ENCODE results near the gene FMN2. TPM values are rescaled to one million over a fixed set of nuclear protein-coding genes. Genes with fewer than 3 reads are reported as not detected.
"Not testable (repeated sequence)": the region's sequence is repeated elsewhere in the genome, so short reads cannot be mapped to it uniquely, and the experiment has no call there.

FMN2 gene
- total RNA-seq, 1 donor from 2014 or later, result 13.2 TPM

- no peak overlapping the region for H3K4me3 Mint-ChIP-seq
- peaks cover 45% of the 10 kb centered on the region for H3K36me3 Mint-ChIP-seq (ENCODE audit: low read depth)
- TF ChIP-seq CTCF (conservative IDR thresholded peaks at IDR 0.05), result no peak
- H3K9me3 Mint-ChIP-seq, result peaks cover 13% of the 10 kb centered on the region
- H3K27ac Mint-ChIP-seq (ENCODE audit: unreplicated experiment), result no peak overlapping the region
- no peaks in the 10 kb centered on the region for H3K27me3 Mint-ChIP-seq (ENCODE audit: low read depth)
- DNase-seq (ENCODE audit: low read depth, low spot score), result no peak
- H3K4me1 Mint-ChIP-seq, result no peaks in the 10 kb centered on the region
These were observed 165.3 kb downstream of the FMN2 start for GRCh38 chr1:240256836-240257503.

GRCh38 chr1:240258910-240259309, 167.2 kb downstream of the FMN2 start:
- Mint-ChIP-seq H3K4me1 (no peaks in the 10 kb centered on the region), H3K27ac (ENCODE audit: unreplicated experiment) (no peak overlapping the region)

GRCh38 chr1:240264494-240264893, 172.8 kb downstream of the FMN2 start:
- not testable (repeated sequence) for H3K27me3 Mint-ChIP-seq (ENCODE audit: low read depth); DNase-seq (ENCODE audit: low read depth, low spot score)
- H3K9me3 Mint-ChIP-seq, result peaks cover 15% of the 10 kb centered on the region

More at GRCh38 chr1:240258910-240259309, 167.2 kb downstream of the FMN2 start:
- Mint-ChIP-seq H3K9me3 (peaks cover 8% of the 10 kb centered on the region), H3K36me3 (ENCODE audit: low read depth) (peaks cover 35% of the 10 kb centered on the region), H3K27me3 (ENCODE audit: low read depth) (no peaks in the 10 kb centered on the region), H3K4me3 (no peak overlapping the region)
- TF ChIP-seq CTCF (conservative IDR thresholded peaks at IDR 0.05), result no peak
- DNase-seq (ENCODE audit: low read depth, low spot score), result no peak

GRCh38 chr1:240271081-240271480, 179.4 kb downstream of the FMN2 start:
- Mint-ChIP-seq H3K27me3 (ENCODE audit: low read depth) (no peaks in the 10 kb centered on the region), H3K9me3 (peaks cover 12% of the 10 kb centered on the region), H3K4me1 (no peaks in the 10 kb centered on the region), H3K27ac (ENCODE audit: unreplicated experiment) (no peak overlapping the region), H3K4me3 (no peak overlapping the region), H3K36me3 (ENCODE audit: low read depth) (peaks cover 27% of the 10 kb centered on the region)
- TF ChIP-seq CTCF (conservative IDR thresholded peaks at IDR 0.05), result no peak
- DNase-seq (ENCODE audit: low read depth, low spot score), result no peak

More at GRCh38 chr1:240264494-240264893, 172.8 kb downstream of the FMN2 start:
- not testable (repeated sequence) for H3K4me3 Mint-ChIP-seq; H3K27ac Mint-ChIP-seq (ENCODE audit: unreplicated experiment); H3K4me1 Mint-ChIP-seq
- peaks cover 28% of the 10 kb centered on the region for H3K36me3 Mint-ChIP-seq (ENCODE audit: low read depth)

- Mint-ChIP-seq H3K27me3 (ENCODE audit: low read depth) (no peaks in the 10 kb centered on the region), H3K9me3 (peaks cover 5% of the 10 kb centered on the region), H3K4me3 (no peak overlapping the region)
These were observed 182.9 kb downstream of the FMN2 start for GRCh38 chr1:240274569-240274968.

GRCh38 chr1:240275219-240275618, 183.5 kb downstream of the FMN2 start:
- H3K4me1 Mint-ChIP-seq; H3K27ac Mint-ChIP-seq (ENCODE audit: unreplicated experiment); H3K36me3 Mint-ChIP-seq (ENCODE audit: low read depth); DNase-seq (ENCODE audit: low read depth, low spot score); H3K9me3 Mint-ChIP-seq; H3K27me3 Mint-ChIP-seq (ENCODE audit: low read depth); H3K4me3 Mint-ChIP-seq: not testable (repeated sequence)

More at GRCh38 chr1:240274569-240274968, 182.9 kb downstream of the FMN2 start:
- H3K27ac Mint-ChIP-seq (ENCODE audit: unreplicated experiment), result no peak overlapping the region
- H3K36me3 Mint-ChIP-seq (ENCODE audit: low read depth), result peaks cover 14% of the 10 kb centered on the region
- DNase-seq (ENCODE audit: low read depth, low spot score), result no peak
- TF ChIP-seq CTCF (conservative IDR thresholded peaks at IDR 0.05), result no peak
- no peaks in the 10 kb centered on the region for H3K4me1 Mint-ChIP-seq
